Neural progenitor cell (in vitro differentiated cells): ENCODE results near the gene AVEN.

Experiments
- CTCF ChIP-seq: fragments of 200-600 bp; sonication (generic); IDR thresholded peaks from 2 replicates; pipeline ENCODE4 v1.5.1; 2017; ENCODE audit warnings: antibody characterized with exemption, mild to moderate bottlenecking
- EZH2 ChIP-seq: fragments of 200-600 bp; sonication (generic); IDR thresholded peaks from 2 replicates; pipeline ENCODE4 v1.6.1; 2017; ENCODE audit warnings: antibody characterized with exemption, mild to moderate bottlenecking, moderate library complexity
- EZH2phosphoT487 ChIP-seq: fragments of 200-600 bp; sonication (generic); IDR thresholded peaks from 2 replicates; pipeline ENCODE4 v1.6.1; 2017; ENCODE audit warnings: antibody characterized with exemption

GRCh38 chr15:33823119-33823518 lies 215.9 kb downstream of the AVEN start:
- TF ChIP-seq CTCF, result no peak
- no peak for TF ChIP-seq EZH2
- TF ChIP-seq EZH2phosphoT487, result no peak
